ENCODE results near the gene TRABD2B.

GRCh38 chr1:48026701-48027532 is 29.7 kb upstream of the TRABD2B start:
- no peak for TF ChIP-seq CTCF (conservative IDR thresholded peaks at IDR 0.05 in 1 of 2, IDR thresholded peaks at IDR 0.05 in 1 of 2; ENCODE audit: low read depth in 1 of 2, low read length in 2 of 2)
- no peak for TF ChIP-seq EZH2 (IDR thresholded peaks at IDR 0.05; ENCODE audit: low read length, missing control alignments)
